SJSA1 (cell line): Measurements from ENCODE around the gene OPRM1. TPM values are rescaled to one million over a fixed set of nuclear protein-coding genes. Genes with fewer than 3 reads are reported as not detected.

Source experiments
- DNase-seq, 2 experiments: peaks; one replicate each; pipeline ENCODE4 v3.0.0-alpha.2; 2015 to 2020; ENCODE audit warnings: low spot score in 2 of 2, low read depth in 1 of 2
- H3K27ac ChIP-seq: fragments of 250-450 bp; sonication (Bioruptor Pico); 2 replicates; pipeline ENCODE4 v1.5.1; 2020; ENCODE audit warnings: mild to moderate bottlenecking, moderate library complexity
- H3K27me3 ChIP-seq: fragments of 250-450 bp; sonication (Bioruptor Pico); replicated peaks from 2 replicates; pipeline ENCODE4 v1.5.1; 2020; ENCODE audit warnings: mild to moderate bottlenecking, moderate library complexity
- H3K36me3 ChIP-seq: fragments of 250-450 bp; sonication (Bioruptor Pico); 2 replicates; pipeline ENCODE4 v1.5.1; 2020; ENCODE audit warnings: mild to moderate bottlenecking
- H3K4me1 ChIP-seq: fragments of 250-450 bp; sonication (Bioruptor Pico); replicated peaks from 2 replicates; pipeline ENCODE4 v1.6.1; 2021; ENCODE audit warnings: mild to moderate bottlenecking
- H3K4me3 ChIP-seq: fragments of 250-450 bp; sonication (Bioruptor Pico); 2 replicates; pipeline ENCODE4 v1.5.1; 2020; ENCODE audit warnings: mild to moderate bottlenecking
- H3K9me3 ChIP-seq: fragments of 250-450 bp; sonication (Bioruptor Pico); replicated peaks from 2 replicates; pipeline ENCODE4 v1.5.1; 2020; ENCODE audit warnings: mild to moderate bottlenecking
- total RNA-seq: library from RNA; depleted of rRNA; stranded (reverse); fragments of >200 nt; shearing (Covaris generic); gene quantifications from 2 replicates; pipeline ENCODE4 v1.2.3, GENCODE V29; 2014

Gene OPRM1
- total RNA-seq, 1 experiment from 2014 or later, result not detected

DNA sequence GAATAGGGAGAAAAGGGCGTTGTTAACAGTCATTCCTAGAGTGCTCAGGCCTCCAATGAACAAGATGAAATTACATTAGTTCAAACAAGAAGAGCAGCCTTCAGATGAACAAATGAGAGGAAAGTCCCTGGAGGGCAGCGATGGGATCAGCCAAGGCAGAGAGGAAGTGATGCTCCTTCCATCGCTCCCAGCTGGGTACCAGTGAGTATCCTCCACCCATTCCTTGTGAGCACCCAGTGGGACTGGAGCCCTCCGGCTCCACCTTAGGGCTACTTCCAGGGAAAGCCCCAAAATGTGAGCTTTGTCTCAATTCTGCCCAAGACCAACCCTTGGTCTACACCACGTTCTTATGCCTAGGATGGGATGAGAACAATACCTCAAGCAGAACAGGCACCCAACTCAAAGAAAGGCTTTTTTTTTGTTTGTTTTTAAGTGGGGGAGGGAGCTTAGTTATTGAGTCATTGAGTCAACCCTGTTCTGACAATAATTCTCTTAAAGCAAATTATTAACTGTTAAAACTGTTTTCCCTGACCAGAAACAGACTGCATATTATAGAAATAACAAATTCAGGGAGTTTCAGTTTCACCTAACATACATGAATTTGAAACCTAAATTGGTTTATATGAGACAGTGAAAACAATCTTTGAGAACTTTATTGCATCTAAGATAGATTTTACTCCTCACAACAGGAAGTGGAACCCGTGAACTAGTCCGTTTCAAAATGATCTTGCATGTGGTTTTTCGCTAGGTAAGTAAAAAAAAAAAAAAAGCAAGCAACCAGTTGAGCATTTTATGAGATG, 210.7 kb downstream of the OPRM1 start:
- no peaks in the 10 kb centered on the region for H3K4me1 ChIP-seq
- H3K27ac ChIP-seq, result no peak overlapping the region
- peaks cover 7% of the 10 kb centered on the region for H3K27me3 ChIP-seq
- no peaks in the 10 kb centered on the region for H3K36me3 ChIP-seq
- H3K4me3 ChIP-seq, result no peak overlapping the region
- no peak for DNase-seq
- H3K9me3 ChIP-seq, result no peaks in the 10 kb centered on the region; the same call in 1 of the 2 replicates

DNA sequence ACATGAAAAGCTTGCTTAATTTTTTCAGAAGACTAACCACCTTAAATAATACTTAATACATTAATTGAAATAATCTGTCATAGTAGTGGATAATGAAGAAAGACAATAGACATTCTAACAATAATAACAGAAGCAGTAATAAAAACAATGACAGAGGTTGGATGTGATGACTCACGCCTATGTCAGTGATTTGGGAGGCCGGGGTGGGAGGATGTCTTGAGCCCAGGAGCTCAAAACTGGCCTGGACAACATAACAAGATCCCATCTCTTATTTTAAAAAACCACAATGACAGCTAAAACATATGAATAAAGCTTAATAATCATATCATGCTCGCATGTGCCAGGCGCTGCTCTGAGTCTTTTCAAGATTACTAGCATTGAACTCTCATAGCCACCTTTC, 212.1 kb downstream of the OPRM1 start:
- Histone ChIP-seq H3K27ac (no peak overlapping the region), H3K4me3 (no peak overlapping the region), H3K9me3 (no peaks in the 10 kb centered on the region; the same call in 1 of the 2 replicates), H3K4me1 (no peaks in the 10 kb centered on the region), H3K36me3 (no peaks in the 10 kb centered on the region), H3K27me3 (peaks cover 7% of the 10 kb centered on the region)
- DNase-seq, result no peak

DNA sequence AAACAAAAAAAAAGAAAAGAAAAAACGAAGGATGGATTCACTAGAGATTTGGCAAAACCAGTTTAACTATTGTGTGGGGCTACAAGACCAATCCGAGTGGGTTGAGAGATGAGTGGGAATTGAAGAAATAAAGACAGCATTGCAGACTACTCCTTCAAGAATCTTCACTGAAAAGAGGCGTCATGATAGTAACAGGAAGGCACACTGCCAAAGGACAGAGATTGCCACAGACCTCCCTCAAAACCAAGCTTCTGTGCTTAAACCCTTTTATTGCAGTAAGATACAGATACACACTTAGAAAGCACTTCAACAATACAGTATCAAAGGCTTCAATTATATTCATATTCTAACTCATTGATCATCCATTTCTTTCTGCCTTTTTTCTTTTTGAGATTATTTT, 213.6 kb downstream of the OPRM1 start:
- no peaks in the 10 kb centered on the region for H3K4me1 ChIP-seq
- H3K9me3 ChIP-seq, result no peaks in the 10 kb centered on the region; the same call in 1 of the 2 replicates
- no peak for DNase-seq
- no peak overlapping the region for H3K27ac ChIP-seq
- H3K4me3 ChIP-seq, result no peak overlapping the region
- no peaks in the 10 kb centered on the region for H3K36me3 ChIP-seq
- no peaks in the 10 kb centered on the region for H3K27me3 ChIP-seq

DNA sequence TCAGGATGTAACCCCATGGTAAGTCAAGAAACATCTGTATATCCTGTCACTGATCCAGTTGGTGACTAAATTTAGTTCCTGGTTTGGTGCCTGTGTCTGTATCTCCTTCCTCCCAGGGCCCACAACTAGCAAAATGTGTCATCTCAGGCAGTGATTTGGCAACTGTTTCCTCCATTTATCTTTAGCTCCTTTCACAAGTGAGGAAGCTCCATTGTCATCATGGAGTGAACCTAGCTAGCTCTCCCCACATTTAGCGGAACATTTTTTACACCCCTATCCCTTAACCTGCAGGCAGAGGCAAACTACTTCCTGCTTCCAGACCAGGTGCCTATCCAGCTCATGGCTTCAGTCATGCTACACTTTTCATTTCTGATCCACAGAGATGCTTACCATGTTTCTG, 218.0 kb downstream of the OPRM1 start:
- Histone ChIP-seq H3K9me3 (no peaks in the 10 kb centered on the region), H3K27me3 (no peaks in the 10 kb centered on the region), H3K27ac (no peak overlapping the region), H3K4me3 (no peak overlapping the region), H3K4me1 (no peaks in the 10 kb centered on the region), H3K36me3 (no peaks in the 10 kb centered on the region)
- no peak for DNase-seq

DNA sequence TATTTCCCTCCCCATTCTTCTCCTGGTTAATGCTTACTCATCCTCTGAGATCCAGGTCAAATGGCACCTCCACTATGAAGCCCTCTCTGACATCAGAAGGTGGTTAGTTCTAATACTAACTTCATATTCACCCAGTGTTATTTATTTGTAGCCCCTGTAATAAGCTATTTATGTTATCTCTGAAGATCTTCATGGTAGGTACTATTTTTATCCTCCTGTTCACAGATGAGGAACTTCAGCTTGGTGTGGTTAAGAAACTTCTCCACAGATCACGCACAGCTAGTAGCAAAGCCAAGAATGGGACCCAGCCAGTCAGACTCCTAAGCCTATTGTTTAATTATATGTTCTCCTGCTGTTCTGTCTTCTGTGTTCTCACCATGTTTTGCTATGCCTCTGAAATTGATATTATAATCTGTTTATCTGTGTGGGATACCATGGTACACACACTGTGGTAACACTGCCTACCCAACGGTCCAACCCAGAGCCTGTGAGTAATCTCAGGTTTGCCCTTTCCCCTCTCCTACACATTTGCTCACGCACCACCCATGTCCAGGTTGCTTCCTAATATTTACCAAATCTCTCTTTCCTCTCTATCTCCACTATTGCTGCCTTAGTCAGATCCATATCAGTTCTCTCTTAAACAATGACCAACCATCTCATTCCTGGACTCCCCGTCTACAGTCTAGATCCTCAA, 219.2 kb downstream of the OPRM1 start:
- DNase-seq, result no peak
- no peaks in the 10 kb centered on the region for H3K27me3 ChIP-seq
- no peak overlapping the region for H3K4me3 ChIP-seq
- H3K4me1 ChIP-seq, result no peaks in the 10 kb centered on the region
- no peak overlapping the region for H3K27ac ChIP-seq
- no peaks in the 10 kb centered on the region for H3K36me3 ChIP-seq
- no peaks in the 10 kb centered on the region for H3K9me3 ChIP-seq

DNA sequence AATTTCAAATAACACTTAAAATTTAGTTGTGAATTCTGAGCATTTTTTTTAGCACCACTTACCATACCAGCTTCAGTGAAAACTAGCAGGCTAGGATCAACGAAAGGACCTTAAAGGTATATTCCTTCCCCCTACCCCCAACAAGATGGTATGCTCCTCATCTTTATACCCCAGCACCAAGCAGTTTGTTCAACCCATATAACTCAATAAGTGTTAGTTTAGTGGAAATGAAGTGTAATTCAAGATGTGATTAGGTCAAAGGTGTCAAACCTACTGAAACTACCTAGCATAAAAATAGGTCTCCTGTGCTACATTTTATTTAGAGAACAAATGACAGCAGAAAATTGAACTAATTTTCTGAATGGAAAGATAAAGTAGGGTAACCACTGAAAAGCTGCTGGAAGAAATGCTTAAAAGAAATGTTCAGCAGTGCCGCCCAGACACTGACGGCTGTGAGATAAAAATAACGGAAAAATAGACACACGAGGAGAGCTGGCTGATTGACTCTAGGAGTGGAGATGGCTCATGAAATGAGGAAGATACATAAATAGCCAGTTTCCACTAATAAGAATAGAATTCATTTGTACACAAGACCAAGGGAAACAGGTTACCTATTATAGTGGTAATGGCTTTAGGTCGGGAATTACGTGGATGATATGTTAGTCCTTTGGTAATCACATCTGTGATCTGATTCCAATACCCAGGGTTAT, 222.8 kb downstream of the OPRM1 start:
- Histone ChIP-seq H3K9me3 (no peaks in the 10 kb centered on the region), H3K27ac (no peak overlapping the region), H3K4me3 (no peak overlapping the region), H3K36me3 (no peaks in the 10 kb centered on the region), H3K4me1 (no peaks in the 10 kb centered on the region), H3K27me3 (0 out of 2 replicates have a peak, but pooled peaks cover 2% of the 10 kb centered on the region)
- no peak for DNase-seq

DNA sequence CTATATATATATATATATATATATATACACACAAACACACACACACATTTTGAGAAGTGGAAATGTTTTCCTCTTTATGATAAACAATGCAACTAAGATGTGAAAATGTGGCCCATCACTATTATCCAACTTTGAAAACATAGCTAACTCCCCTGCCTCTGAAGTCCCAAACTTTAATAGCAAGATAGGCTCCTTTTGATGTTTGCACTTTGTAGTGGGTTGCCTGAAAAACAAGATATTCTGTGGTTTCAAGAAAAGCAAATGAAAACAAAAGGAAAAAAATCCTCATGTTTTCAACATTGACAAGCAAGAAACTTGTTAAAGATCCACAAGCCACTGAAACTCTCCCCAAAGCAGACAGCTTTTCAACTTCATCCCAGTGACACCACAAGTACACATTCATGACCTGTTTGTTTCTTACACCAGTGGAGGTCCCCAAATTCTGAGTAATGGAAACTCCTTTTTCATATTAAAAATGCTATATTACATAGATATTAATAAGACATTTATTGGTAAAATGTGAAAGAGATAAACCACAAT, 227.6 kb downstream of the OPRM1 start:
- H3K4me3 ChIP-seq, result no peak overlapping the region
- no peak overlapping the region for H3K27ac ChIP-seq
- no peaks in the 10 kb centered on the region for H3K9me3 ChIP-seq
- DNase-seq, result no peak
- H3K36me3 ChIP-seq, result no peaks in the 10 kb centered on the region
- H3K4me1 ChIP-seq, result no peaks in the 10 kb centered on the region
- H3K27me3 ChIP-seq, result 0 out of 2 replicates have a peak, but pooled peaks cover 2% of the 10 kb centered on the region

DNA sequence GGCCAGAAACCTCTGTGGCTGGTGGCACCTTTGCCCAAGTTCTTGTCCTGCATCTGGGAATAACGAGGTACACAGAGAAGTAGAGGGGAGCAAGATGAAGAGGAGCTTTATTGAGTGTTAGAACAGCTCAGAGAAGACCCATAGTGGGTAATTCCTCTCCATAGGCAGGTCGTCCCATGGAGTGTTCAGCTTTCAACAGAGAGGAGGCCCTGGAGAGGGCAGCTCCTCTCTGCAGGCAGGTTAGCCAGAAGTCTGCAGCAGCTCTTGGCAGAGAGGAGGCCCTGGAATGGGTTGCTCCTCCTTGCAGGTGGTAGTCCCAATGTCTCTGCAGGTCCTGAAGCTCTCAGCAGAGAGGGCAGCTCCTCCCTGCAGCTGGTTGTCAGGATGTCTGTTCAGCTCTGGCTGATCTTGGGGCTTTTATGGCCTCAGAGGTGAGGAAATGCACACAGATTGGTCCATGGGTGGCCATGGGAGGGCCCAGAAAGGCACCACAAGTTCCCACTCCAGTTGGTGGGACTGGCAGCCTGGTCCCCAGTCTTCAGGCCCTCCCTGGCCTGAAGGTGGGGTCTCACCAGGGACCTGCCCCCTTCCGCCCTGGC, 228.6 kb downstream of the OPRM1 start:
- Histone ChIP-seq H3K27me3 (0 out of 2 replicates have a peak, but pooled peaks cover 2% of the 10 kb centered on the region), H3K27ac (no peak overlapping the region), H3K9me3 (no peaks in the 10 kb centered on the region), H3K36me3 (no peaks in the 10 kb centered on the region), H3K4me3 (no peak overlapping the region), H3K4me1 (no peaks in the 10 kb centered on the region)
- DNase-seq, result no peak

DNA sequence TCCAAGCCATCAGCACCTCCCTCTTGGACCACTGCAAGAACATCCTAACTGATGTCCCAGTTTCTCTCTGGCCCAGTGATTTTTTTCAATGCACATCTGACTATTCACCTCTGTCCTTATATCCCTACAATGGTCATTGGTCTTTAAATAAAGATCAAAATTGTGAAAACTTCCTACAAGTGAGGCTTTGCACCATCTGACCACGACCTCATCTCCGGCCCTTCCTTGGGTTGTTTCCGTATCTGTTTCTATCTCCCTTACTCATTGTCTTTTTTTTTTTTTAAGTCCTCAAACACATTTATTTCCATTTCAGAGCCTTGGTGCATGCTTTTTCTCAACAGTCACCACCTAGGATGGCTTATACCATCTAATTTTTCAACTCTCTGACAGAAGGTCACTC, 229.4 kb downstream of the OPRM1 start:
- H3K27me3 ChIP-seq, result 0 out of 2 replicates have a peak, but pooled peaks cover 2% of the 10 kb centered on the region
- no peak for DNase-seq
- H3K4me3 ChIP-seq, result no peak overlapping the region
- H3K36me3 ChIP-seq, result no peaks in the 10 kb centered on the region
- no peaks in the 10 kb centered on the region for H3K9me3 ChIP-seq
- H3K27ac ChIP-seq, result no peak overlapping the region
- no peaks in the 10 kb centered on the region for H3K4me1 ChIP-seq

DNA sequence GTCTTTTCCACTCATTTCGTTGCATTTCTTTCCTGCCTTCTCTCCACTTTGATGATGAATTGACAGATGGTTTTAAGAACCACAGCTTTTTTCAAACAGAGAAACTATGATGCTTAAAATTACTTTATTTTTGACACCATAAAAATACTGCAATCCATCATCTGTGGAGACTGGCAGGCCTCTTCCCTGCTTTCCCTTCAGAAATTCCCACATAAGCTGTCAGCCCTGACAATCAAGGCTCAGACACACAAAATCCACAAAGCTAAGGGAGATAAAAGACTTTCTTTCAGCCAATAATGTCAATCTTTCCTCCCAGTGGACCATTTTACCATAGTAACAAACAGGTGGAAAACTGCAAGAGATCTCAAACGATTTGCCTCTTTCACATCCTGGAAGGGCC, 235.1 kb downstream of the OPRM1 start:
- no peaks in the 10 kb centered on the region for H3K36me3 ChIP-seq
- DNase-seq, result no peak
- no peaks in the 10 kb centered on the region for H3K9me3 ChIP-seq
- no peak overlapping the region for H3K4me3 ChIP-seq
- H3K27ac ChIP-seq, result no peak overlapping the region
- H3K27me3 ChIP-seq, result no peaks in the 10 kb centered on the region
- peaks cover 11% of the 10 kb centered on the region; the same call in 1 of the 2 replicates for H3K4me1 ChIP-seq

DNA sequence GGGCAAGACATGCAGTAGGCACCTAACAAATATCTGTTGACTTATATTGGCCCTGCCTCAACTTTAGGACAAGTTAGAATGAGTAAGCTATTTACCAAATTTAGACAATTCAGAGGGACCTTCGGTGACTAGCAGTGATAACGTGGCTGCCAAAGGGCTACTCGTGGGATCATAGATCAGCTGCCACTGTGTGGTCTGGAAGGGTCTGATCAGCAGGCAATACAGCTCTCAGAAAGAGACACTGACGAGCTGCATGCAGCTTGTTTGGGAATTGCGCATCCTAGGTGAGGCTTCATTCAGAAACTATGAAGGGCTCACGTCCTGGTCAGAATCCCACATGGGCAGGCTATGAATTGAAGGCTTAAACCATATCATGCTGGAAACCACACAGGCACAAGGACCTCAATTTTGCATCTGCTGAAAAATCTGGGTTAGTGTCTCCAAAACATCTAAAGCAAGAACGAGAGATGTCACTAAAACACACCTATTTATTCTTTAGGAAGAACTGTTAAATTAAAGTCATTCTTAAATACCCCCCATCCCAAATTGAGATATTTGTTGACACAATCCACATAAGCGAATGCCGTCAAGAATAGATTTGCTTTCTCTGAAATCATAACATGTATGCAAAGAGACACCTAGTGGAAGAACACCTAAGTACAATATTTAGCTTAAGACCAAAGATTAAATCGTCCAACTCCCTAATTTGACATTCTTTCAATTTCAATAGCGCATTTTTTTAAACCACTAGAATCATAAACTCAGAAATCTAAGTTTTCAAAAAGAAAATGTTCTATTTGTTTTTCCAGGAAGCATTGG, 238.0 kb downstream of the OPRM1 start:
- Histone ChIP-seq H3K36me3 (no peaks in the 10 kb centered on the region), H3K4me3 (peak overlapping the region; percentile 13), H3K4me1 (peaks cover 11% of the 10 kb centered on the region; the same call in 1 of the 2 replicates), H3K27ac (no peak overlapping the region), H3K9me3 (no peaks in the 10 kb centered on the region), H3K27me3 (no peaks in the 10 kb centered on the region)
- DNase-seq, result peak in 1 of 2 experiments; percentile 45

DNA sequence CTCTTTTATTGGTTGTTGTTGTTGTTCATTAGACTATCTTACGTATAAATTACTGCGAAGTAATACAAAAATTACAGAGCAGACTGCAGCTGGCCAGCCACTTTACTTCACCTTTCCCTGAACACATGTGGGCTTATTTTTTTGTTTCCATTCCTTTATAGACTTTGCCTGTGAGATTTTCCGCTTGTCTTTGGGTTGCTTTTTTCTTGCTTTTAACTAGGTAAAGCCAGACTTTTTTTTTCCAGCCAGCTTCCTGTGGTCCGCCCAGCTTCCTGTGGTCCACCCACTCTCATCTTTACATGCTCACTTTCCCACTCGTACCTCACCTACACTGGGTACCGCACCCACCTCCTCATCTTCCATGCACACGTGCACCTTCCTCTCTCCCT, 238.6 kb downstream of the OPRM1 start:
- H3K27ac ChIP-seq, result no peak overlapping the region
- H3K4me3 ChIP-seq, result peak overlapping the region; percentile 13
- H3K36me3 ChIP-seq, result no peaks in the 10 kb centered on the region
- no peaks in the 10 kb centered on the region for H3K9me3 ChIP-seq
- H3K4me1 ChIP-seq, result peaks cover 11% of the 10 kb centered on the region; the same call in 1 of the 2 replicates
- no peak for DNase-seq
- no peaks in the 10 kb centered on the region for H3K27me3 ChIP-seq

DNA sequence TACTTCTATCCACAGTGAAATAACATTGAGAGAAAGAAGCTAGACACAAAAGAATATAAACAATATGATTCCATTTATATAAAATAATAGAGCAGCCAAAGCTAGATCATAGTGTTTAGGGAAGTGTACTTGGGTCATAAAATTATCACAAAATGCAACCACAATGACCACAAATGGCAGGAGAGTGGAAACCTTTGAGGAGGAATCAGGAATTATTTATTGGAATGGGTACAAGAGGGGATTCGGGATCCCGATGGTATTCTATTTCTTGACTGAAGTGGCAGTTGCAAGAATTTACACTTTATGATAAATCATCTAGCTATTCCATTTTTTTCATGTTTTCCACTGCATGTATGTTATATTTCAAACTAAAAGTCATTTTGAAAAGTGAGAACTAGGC, 241.5 kb downstream of the OPRM1 start:
- no peak for DNase-seq
- no peaks in the 10 kb centered on the region for H3K9me3 ChIP-seq
- no peaks in the 10 kb centered on the region for H3K27me3 ChIP-seq
- H3K4me1 ChIP-seq, result peaks cover 11% of the 10 kb centered on the region; the same call in 1 of the 2 replicates
- H3K36me3 ChIP-seq, result no peaks in the 10 kb centered on the region
- H3K27ac ChIP-seq, result no peak overlapping the region
- no peak overlapping the region for H3K4me3 ChIP-seq
